ENCODE measurements around the gene HS6ST3. TPM values are rescaled to one million over a fixed set of nuclear protein-coding genes. Genes with fewer than 3 reads are reported as not detected.
A peak's percentile ranks its signal among the peaks of the same experiment; 100 is the strongest.

The HS6ST3 gene
- total and polyA plus RNA-seq, 2 donors from 2014 or later, result 0.47 to 1.2 TPM

DNA sequence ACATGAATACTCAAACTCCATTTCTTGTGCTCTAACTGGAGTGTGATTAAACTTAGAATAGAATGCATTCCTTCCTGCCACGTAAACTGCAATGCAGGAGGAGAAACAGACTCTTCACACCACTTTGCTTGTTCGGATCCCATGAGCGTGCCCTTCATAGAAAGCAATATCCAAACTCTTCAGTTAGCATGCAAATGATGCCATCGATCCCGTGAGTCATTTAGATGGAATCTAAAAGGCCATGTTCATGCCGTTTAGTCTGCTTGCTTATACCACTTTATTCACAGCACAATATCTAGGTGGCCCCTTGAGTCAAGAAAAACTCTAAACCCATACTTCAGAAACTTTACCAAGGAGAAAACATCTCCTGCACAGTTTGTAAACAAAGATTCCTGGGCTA is 678.6 kb downstream of the HS6ST3 start:
- Histone ChIP-seq H3K36me3 (ENCODE audit: control insufficient read depth in 2 of 3, insufficient read depth in 3 of 3, low read length in 3 of 3) (no peaks in the 10 kb centered on the region), H3K27me3 (ENCODE audit: control insufficient read depth, insufficient read depth, low read length) (no peaks in the 10 kb centered on the region), H3K9me3 (ENCODE audit: control insufficient read depth in 2 of 3, insufficient read depth in 1 of 3, low read length in 3 of 3) (no peaks in the 10 kb centered on the region), H3K4me3 (ENCODE audit: low read length in 3 of 3) (no peak overlapping the region), H3K27ac (ENCODE audit: low read depth in 2 of 2, low read length in 2 of 2) (no peak overlapping the region), H3K4me1 (ENCODE audit: control insufficient read depth in 2 of 3, insufficient read depth in 2 of 3, low read depth in 1 of 3, low read length in 3 of 3) (no peaks in the 10 kb centered on the region), H3K9ac (ENCODE audit: low read length in 3 of 3) (no peak overlapping the region)
- DNase-seq (no peak), FAIRE-seq (no peak)
- intact Hi-C loops (cut with DNase I), result no loop called here
- TF ChIP-seq, protein P1, sequence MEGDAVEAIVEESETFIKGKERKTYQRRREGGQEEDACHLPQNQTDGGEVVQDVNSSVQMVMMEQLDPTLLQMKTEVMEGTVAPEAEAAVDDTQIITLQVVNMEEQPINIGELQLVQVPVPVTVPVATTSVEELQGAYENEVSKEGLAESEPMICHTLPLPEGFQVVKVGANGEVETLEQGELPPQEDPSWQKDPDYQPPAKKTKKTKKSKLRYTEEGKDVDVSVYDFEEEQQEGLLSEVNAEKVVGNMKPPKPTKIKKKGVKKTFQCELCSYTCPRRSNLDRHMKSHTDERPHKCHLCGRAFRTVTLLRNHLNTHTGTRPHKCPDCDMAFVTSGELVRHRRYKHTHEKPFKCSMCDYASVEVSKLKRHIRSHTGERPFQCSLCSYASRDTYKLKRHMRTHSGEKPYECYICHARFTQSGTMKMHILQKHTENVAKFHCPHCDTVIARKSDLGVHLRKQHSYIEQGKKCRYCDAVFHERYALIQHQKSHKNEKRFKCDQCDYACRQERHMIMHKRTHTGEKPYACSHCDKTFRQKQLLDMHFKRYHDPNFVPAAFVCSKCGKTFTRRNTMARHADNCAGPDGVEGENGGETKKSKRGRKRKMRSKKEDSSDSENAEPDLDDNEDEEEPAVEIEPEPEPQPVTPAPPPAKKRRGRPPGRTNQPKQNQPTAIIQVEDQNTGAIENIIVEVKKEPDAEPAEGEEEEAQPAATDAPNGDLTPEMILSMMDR (IDR thresholded peaks at IDR 0.05; ENCODE audit: borderline replicate concordance, extremely low read depth, insufficient read depth), result no peak

DNA sequence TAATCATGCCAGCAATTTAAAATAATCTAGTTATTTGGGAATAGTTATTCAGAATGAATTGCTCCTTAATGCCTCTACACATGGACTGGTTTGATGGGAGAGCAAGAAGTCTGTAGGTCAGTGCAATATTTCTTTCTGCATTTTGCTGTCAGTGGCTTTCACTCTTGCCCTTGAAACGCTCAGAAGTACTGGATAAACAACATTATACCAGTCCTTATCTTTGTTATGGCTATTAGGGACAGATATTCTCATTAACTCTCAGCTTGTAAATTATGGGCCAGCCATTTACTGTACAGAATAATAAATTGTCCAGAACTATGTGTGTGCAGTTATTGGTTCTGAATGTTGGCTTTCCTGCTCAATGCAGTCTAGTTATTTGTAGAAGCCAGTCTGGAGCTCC is 680.0 kb downstream of the HS6ST3 start:
- TF ChIP-seq, protein P1 (IDR thresholded peaks at IDR 0.05; ENCODE audit: borderline replicate concordance, extremely low read depth, insufficient read depth), result no peak
- Histone ChIP-seq H3K9me3 (ENCODE audit: control insufficient read depth in 2 of 3, insufficient read depth in 1 of 3, low read length in 3 of 3) (no peaks in the 10 kb centered on the region), H3K9ac (ENCODE audit: low read length in 3 of 3) (no peak overlapping the region), H3K27ac (ENCODE audit: low read depth in 2 of 2, low read length in 2 of 2) (no peak overlapping the region), H3K27me3 (ENCODE audit: control insufficient read depth, insufficient read depth, low read length) (no peaks in the 10 kb centered on the region), H3K36me3 (ENCODE audit: control insufficient read depth in 2 of 3, insufficient read depth in 3 of 3, low read length in 3 of 3) (no peaks in the 10 kb centered on the region), H3K4me1 (ENCODE audit: control insufficient read depth in 2 of 3, insufficient read depth in 2 of 3, low read depth in 1 of 3, low read length in 3 of 3) (no peaks in the 10 kb centered on the region), H3K4me3 (ENCODE audit: low read length in 3 of 3) (no peak overlapping the region)
- intact Hi-C loops (cut with DNase I), result no loop called here
- DNase-seq (peak in 2 of 5 donors; percentile 40 to 48), FAIRE-seq (no peak)

DNA sequence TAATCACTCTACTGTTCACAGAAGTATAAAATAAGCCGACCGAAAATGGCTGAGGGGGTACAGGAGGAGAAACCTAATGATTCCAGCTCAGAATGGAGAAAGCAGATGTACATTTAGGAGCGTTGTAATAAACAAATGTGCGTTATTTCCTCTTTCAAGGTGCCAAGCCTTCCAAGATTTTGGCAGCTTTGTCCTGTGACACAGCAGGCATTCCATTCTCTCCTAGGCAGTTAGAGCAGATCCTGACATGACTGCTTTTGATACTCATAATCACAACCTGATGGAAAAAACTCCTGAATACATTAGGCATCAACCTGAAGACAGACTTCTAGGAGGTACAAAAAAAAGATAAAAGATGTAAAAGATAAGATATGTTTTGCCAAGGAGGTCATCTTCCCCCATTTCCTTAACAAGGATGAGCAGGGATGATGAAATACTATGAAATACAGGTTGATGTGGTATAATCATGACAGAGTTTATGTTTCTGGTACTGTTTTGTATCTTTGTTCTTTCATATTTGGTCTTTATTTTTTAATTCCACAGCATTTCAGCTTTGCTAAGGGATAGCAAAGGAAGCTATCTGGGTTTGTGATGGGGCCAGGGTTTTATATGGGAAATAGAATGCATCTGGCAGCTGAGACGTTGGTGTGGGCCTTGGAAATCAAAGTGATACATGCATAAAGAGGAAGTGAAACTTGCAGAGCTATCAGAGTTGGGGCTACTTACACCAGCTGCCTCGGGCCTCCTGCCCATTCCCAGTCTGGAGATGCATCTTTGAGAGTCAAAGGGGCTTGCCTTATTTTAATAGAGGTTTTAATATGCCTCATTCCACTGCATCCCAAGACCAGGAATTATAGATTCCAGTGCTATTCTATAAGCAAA is 681.8 kb downstream of the HS6ST3 start:
- Histone ChIP-seq H3K9ac (ENCODE audit: low read length in 3 of 3) (no peak overlapping the region), H3K27me3 (ENCODE audit: control insufficient read depth, insufficient read depth, low read length) (no peaks in the 10 kb centered on the region), H3K36me3 (ENCODE audit: control insufficient read depth in 2 of 3, insufficient read depth in 3 of 3, low read length in 3 of 3) (no peaks in the 10 kb centered on the region), H3K27ac (ENCODE audit: low read depth in 2 of 2, low read length in 2 of 2) (no peak overlapping the region), H3K4me1 (ENCODE audit: control insufficient read depth in 2 of 3, insufficient read depth in 2 of 3, low read depth in 1 of 3, low read length in 3 of 3) (no peaks in the 10 kb centered on the region), H3K4me3 (ENCODE audit: low read length in 3 of 3) (no peak overlapping the region), H3K9me3 (ENCODE audit: control insufficient read depth in 2 of 3, insufficient read depth in 1 of 3, low read length in 3 of 3) (no peaks in the 10 kb centered on the region)
- DNase-seq (no peak), FAIRE-seq (no peak)
- intact Hi-C loops (cut with DNase I), result no loop called here
- TF ChIP-seq, protein P1 (IDR thresholded peaks at IDR 0.05; ENCODE audit: borderline replicate concordance, extremely low read depth, insufficient read depth), result no peak
